HG03460 (cell line): ENCODE data around the gene HAAO.

Experiments
- ATAC-seq: cut with Tn5 transposase; IDR thresholded peaks from one replicate; pipeline ENCODE4 v1.9.1; 2021; ENCODE audit not compliant: unreplicated experiment

The HAAO gene

GRCh38 chr2:42813763-42814162 lies 21.4 kb upstream of the HAAO start:
- no peak for ATAC-seq

DNA sequence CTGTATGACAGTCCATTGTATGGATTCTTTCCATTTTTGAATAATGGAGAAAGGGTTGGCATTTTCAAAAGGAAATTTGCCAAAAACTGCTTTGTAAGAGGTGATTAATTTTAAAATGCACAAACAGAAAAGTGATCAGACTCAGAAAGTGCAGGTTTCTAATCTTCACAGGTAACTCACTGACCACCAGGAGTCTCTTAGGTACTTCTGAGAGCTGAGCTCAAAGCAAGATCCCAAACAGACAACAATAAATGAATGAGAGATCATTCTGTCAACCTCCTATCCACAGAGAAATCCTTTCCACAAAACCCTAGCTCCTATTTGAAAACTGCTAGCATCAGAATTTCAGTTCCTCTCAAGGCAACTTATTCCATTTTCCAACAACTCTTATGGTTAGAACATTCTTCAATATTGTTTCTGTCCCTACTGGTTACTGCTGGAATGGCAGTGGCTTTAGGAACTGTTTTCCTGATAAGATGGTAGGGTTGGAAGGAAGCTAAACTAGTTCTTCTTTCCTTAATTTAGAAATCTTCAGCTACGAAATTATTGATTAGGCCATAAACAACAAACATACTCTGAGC lies 20.6 kb upstream of the HAAO start:
- no peak for ATAC-seq

- peak; percentile 13 for ATAC-seq
Measured at GRCh38 chr2:42810971-42811811, 18.8 kb upstream of the HAAO start.

DNA sequence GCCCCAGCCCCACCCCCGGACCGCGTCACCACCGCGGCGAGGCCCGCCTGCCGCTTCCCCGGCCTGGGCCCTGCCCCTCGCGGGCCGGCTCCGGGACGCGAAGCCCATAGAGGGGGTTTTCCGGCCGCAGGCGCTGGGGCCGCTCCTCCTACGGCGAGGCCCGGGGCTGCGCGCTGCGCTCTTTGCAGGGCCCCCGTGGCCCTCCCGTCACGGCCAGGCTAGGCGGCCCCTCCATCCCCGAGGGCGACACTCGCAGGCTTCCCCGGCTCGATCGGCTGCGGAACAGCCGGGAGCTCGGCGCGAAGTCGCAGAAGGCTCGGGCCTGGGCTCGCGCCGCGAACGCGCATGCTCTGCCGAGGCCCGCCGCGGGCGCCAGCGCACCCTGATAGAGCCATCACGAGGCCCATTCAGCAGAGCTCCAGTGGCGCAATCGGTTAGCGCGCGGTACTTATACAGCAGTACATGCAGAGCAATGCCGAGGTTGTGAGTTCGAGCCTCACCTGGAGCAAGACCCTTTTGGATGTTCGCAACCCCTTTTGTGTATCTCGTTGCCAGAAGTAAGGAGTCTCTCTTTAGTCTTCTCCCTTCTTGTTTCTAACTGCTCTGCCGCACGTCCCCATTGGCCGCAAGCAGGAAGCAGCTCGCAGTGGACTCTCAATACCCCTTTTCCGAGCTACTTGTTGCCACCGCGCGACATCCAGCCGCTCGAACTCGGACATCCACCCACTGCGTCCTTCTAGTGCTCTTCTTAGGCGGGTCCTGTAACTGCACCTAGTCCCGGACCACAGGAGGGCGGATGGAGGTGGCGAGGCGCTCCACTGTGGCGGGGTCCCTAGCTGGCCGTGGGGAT lies 18.0 kb upstream of the HAAO start:
- ATAC-seq: peak; percentile 64

DNA sequence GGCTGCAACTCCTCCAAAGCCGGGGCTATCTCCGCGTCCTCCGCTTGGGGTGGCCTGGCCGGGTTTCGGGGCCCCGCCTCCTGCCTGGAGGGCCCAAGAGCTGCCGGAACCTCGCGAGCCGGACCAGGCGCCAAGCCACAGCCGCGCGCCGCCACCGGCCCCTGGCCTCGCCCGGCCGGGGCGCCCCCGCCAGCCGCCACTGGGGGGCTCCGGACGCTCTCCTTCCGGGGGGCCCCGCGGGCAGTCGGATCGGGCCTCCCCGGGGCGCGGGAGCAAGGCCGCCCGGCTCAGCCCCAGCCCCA lies 17.4 kb upstream of the HAAO start:
- ATAC-seq: peak; percentile 52

- ATAC-seq: no peak
Measured at GRCh38 chr2:42809131-42809818, 16.9 kb upstream of the HAAO start.

GRCh38 chr2:42808301-42808700 lies 15.9 kb upstream of the HAAO start:
- ATAC-seq: no peak

- no peak for ATAC-seq
Measured at GRCh38 chr2:42806786-42807185, 14.4 kb upstream of the HAAO start.

DNA sequence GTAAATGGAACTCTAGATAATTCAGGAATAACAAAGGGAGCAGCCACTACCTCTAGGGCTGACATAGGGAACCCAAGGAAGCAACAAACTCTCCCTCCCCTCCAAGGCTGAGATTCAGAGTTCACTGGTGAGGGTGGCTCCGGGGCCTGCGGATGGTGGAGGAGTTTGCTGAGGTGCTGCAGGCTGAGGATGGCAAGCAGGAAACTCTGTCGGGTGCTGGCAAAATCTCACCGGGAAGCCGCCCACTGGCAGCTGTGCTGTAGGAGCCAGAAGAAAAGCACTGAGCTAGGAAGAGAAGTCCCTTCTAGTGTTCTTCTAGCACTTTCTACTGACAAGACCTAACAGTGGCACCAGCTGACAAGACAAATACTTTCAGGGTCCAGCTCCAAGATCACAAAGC lies 12.5 kb upstream of the HAAO start:
- no peak for ATAC-seq

DNA sequence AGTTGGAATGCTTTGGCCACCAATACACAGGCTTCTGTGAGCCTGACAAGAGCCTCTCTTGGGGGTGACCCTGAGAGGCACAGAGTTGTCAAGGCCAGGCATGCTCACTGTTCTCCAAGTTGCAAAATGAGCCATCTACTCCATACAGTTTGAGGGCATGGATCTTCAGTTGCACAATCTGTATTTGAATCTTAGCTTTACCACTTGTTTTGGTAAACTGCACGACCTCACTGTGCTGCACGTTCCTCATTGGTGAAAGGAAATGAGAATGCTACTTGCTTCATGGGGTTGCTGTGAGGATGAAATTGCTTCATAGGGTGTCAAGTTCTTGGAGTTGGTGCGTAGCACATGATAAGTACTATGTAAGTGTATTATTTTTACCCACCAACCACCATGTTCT lies 12.0 kb upstream of the HAAO start:
- no peak for ATAC-seq

- no peak for ATAC-seq
Measured at GRCh38 chr2:42802150-42802549, 9.8 kb upstream of the HAAO start.

GRCh38 chr2:42801381-42801780 lies 9.0 kb upstream of the HAAO start:
- no peak for ATAC-seq

GRCh38 chr2:42800981-42801380 lies 8.6 kb upstream of the HAAO start:
- ATAC-seq: no peak

DNA sequence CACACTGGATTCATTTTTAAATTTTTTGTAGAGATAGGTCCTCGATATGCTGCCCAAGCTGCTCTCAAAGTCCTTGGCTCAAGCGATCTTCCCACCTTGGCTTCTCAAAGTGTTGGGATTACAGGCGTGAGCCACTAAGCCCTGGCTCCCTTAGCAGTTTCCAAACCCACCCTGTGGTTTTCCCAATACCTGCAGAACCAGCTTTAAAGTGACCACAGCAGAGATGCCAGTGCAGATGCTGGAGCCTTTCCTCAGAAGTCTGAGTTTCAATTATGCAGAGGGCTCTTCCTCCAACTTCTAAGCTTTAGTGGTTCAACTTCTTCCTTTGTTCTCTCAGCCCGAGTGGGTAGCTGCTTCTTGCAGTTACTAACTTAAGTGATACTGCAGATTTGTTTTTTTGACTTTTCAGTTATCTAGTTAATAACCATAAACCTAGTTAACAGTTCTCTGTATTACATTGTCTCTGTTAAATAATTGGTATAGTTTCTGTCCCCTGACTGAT lies 8.1 kb upstream of the HAAO start:
- ATAC-seq: no peak

DNA sequence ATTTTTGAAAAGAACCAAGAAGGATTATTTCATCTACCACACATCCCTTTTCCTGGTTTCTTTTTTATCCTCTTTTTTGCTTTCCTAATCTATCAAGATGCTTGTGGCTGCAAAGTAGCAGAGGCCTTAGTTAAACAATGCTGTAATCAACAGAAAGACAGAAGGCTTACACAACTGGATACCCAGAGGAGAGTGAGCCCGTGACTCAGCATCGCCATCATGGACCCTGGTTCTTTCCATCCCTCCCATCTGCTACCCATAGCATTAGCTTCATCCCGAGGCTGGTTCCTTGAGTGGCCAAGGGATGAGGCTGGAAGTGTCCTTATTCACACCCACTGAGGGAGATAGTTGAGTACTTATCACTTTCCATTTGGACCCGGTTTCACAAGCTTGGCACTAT lies 7.5 kb upstream of the HAAO start:
- no peak for ATAC-seq

- ATAC-seq: no peak
Measured at GRCh38 chr2:42797281-42797680, 4.9 kb upstream of the HAAO start.

GRCh38 chr2:42796427-42797248 lies 4.3 kb upstream of the HAAO start:
- no peak for ATAC-seq

DNA sequence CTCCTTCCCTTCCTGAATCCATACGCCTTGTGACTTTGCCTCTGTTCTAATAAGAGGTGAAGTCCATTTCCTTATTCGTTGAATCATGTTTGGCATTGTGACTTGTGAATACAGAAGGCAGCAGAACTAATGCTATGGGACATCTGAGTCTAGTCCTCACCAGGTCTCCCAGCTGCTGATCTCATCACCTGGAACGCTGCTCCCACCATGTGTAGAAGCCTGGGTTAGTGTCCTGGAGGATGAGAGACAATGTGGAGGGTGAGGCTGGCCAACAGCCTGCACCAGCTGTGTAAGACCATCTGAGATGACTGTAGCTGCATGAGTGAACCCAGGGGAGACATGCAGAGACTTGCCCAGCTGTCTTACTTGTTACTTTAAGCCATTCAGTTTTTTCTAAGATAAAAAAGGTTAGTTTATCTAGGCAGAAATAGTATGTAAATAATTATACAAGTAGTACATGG lies 3.5 kb upstream of the HAAO start:
- peak; percentile 41 for ATAC-seq

- ATAC-seq: no peak
Measured at GRCh38 chr2:42795275-42795674, 2.9 kb upstream of the HAAO start.
